Chondrocyte (in vitro differentiated cells): ENCODE data around the gene VWA2. TPM values are rescaled to one million over a fixed set of nuclear protein-coding genes. Genes with fewer than 3 reads are reported as not detected.

Experiments
- DNase-seq: peaks from one replicate; pipeline ENCODE4 v3.0.0; 2021; ENCODE audit warnings: mixed read lengths, low spot score
- H3K27ac Mint-ChIP-seq: one replicate; pipeline ENCODE4 v1.8.0; 2021; ENCODE audit warnings: mild to moderate bottlenecking, moderate library complexity, mixed read lengths; ENCODE audit not compliant: unreplicated experiment
- H3K27me3 Mint-ChIP-seq: 2 replicates; pipeline ENCODE4 v1.8.0; 2021; ENCODE audit warnings: low read depth, mixed read lengths
- H3K36me3 Mint-ChIP-seq: 2 replicates; pipeline ENCODE4 v1.8.0; 2021; ENCODE audit warnings: low read depth, mixed read lengths
- H3K4me1 Mint-ChIP-seq: 2 replicates; pipeline ENCODE4 v1.8.0; 2021; ENCODE audit warnings: low read depth, mild to moderate bottlenecking, mixed read lengths
- H3K4me3 Mint-ChIP-seq: one replicate; pipeline ENCODE4 v1.8.0; 2021; ENCODE audit warnings: mild to moderate bottlenecking, moderate library complexity, mixed read lengths; ENCODE audit not compliant: unreplicated experiment
- H3K9me3 Mint-ChIP-seq: 2 replicates; pipeline ENCODE4 v1.8.0; 2021; ENCODE audit warnings: low read depth, mixed read lengths
- CTCF ChIP-seq: fragments of 200-600 bp; sonication (generic); IDR thresholded peaks from 2 replicates; pipeline ENCODE4 v1.5.0; 2021; ENCODE audit warnings: antibody characterized with exemption, mild to moderate bottlenecking, moderate library complexity
- total RNA-seq: library from RNA; stranded (reverse); gene quantifications from 3 replicates; pipeline ENCODE4 v1.2.1, GENCODE V29; 2021

Gene VWA2
- total RNA-seq, 1 donor from 2014 or later, result not detected

GRCh38 chr10:114334301-114334700 is 95.2 kb downstream of the VWA2 start:
- H3K9me3 Mint-ChIP-seq, result no peaks in the 10 kb centered on the region
- no peak overlapping the region for H3K4me3 Mint-ChIP-seq
- peaks cover 9% of the 10 kb centered on the region for H3K4me1 Mint-ChIP-seq
- DNase-seq, result no peak
- H3K36me3 Mint-ChIP-seq, result no peaks in the 10 kb centered on the region
- no peak for TF ChIP-seq CTCF
- no peak overlapping the region for H3K27ac Mint-ChIP-seq
- H3K27me3 Mint-ChIP-seq, result peaks cover 2% of the 10 kb centered on the region

- Mint-ChIP-seq H3K4me1 (peaks cover 9% of the 10 kb centered on the region), H3K36me3 (no peaks in the 10 kb centered on the region), H3K27ac (no peak overlapping the region), H3K9me3 (no peaks in the 10 kb centered on the region), H3K4me3 (no peak overlapping the region), H3K27me3 (peaks cover 2% of the 10 kb centered on the region)
- no peak for TF ChIP-seq CTCF
- DNase-seq, result no peak
These were observed 96.6 kb downstream of the VWA2 start for GRCh38 chr10:114335614-114336013.

- no peaks in the 10 kb centered on the region for H3K9me3 Mint-ChIP-seq
- H3K27ac Mint-ChIP-seq, result peak overlapping the region; percentile 8
- no peak for TF ChIP-seq CTCF
- H3K36me3 Mint-ChIP-seq, result no peaks in the 10 kb centered on the region
- peaks cover 4% of the 10 kb centered on the region for H3K27me3 Mint-ChIP-seq
- no peak for DNase-seq
- no peak overlapping the region for H3K4me3 Mint-ChIP-seq
- H3K4me1 Mint-ChIP-seq, result peaks cover 9% of the 10 kb centered on the region
These were observed 97.9 kb downstream of the VWA2 start for GRCh38 chr10:114336823-114337509.

GRCh38 chr10:114337510-114338462 is 98.7 kb downstream of the VWA2 start:
- no peak for DNase-seq
- no peaks in the 10 kb centered on the region for H3K9me3 Mint-ChIP-seq
- H3K27ac Mint-ChIP-seq, result no peak overlapping the region
- TF ChIP-seq CTCF, result no peak
- peaks cover 4% of the 10 kb centered on the region for H3K27me3 Mint-ChIP-seq
- no peaks in the 10 kb centered on the region for H3K36me3 Mint-ChIP-seq
- H3K4me3 Mint-ChIP-seq, result no peak overlapping the region
- H3K4me1 Mint-ChIP-seq, result peaks cover 7% of the 10 kb centered on the region

GRCh38 chr10:114340816-114341215 is 101.8 kb downstream of the VWA2 start:
- Mint-ChIP-seq H3K4me3 (no peak overlapping the region), H3K9me3 (no peaks in the 10 kb centered on the region), H3K27ac (no peak overlapping the region), H3K36me3 (no peaks in the 10 kb centered on the region), H3K27me3 (peaks cover 4% of the 10 kb centered on the region), H3K4me1 (peaks cover 13% of the 10 kb centered on the region)
- DNase-seq, result no peak
- TF ChIP-seq CTCF, result no peak
